ENCODE results near the gene TMEM161A. TPM values are rescaled to one million over a fixed set of nuclear protein-coding genes. Genes with fewer than 3 reads are reported as not detected.

Gene TMEM161A
- polyA plus RNA-seq, 3 donors = 14.3 to 22.5 (median 15.3) TPM

DNA sequence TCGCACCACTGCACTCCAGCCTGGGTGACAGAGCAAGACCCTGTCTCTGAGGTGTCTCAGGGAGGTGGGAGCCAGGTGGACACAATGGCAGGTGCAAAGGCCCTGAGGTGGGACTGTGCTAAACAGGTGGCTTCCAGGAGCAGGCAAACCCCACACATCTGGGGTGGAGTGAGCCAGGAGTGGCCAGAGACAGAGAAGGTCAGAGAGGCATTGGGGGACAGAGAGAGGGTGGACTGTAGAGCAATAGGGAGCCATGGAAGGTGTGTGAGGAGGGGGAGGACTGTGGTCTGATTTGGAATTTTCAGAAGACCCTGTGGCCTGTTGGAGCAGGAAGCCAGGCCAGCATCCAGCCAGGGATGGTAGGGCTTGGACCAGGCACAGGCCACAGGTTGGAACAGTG lies 27.1 kb upstream of the TMEM161A start:
- WGBS (ENCODE audit: insufficient coverage) = 100% methylated on average over 1 of the region's 1 CpG
- no peaks in the 10 kb centered on the region for H3K36me3 ChIP-seq (replicated peaks in 1 of 2; ENCODE audit: control insufficient read depth in 1 of 2, insufficient read depth in 2 of 2, low read length in 2 of 2)
- no peak for TF ChIP-seq CTCF (IDR thresholded peaks at IDR 0.05)
- H3K27ac ChIP-seq (ENCODE audit: low read depth in 1 of 2, low read length in 2 of 2) = no peak overlapping the region
- no peaks in the 10 kb centered on the region for H3K79me2 ChIP-seq (ENCODE audit: insufficient read depth, low read length)
- peaks cover 0 to 2% of the 10 kb centered on the region in 2 donors for H3K27me3 ChIP-seq (ENCODE audit: control insufficient read depth in 2 of 2, insufficient read depth in 2 of 2, low read length in 2 of 2)
- DNase-seq = no peak
- H2AFZ ChIP-seq (ENCODE audit: insufficient read depth, low read depth, low read length, poor library complexity, severe bottlenecking) = no peak overlapping the region
- peaks cover 3 to 7% of the 10 kb centered on the region in 2 donors for H3K4me1 ChIP-seq (ENCODE audit: control insufficient read depth in 1 of 2, insufficient read depth in 2 of 2, low read length in 2 of 2)
- H4K20me1 ChIP-seq (ENCODE audit: insufficient read depth, low read length) = peaks cover 11% of the 10 kb centered on the region
- H3K9ac ChIP-seq (ENCODE audit: insufficient read depth, low read length, poor library complexity, severe bottlenecking) = no peak overlapping the region
- intact Hi-C loops (cut with micrococcal nuclease) = no loop called here
- peaks cover 3 to 8% (median 3%) of the 10 kb centered on the region in 3 donors for H3K27me3 Mint-ChIP-seq (ENCODE audit: low read depth in 3 of 3)
- peaks cover 7% of the 10 kb centered on the region for H3K4me1 Mint-ChIP-seq
- H3K27ac Mint-ChIP-seq = peak overlapping the region in 1 of 7 donors; percentile 64
- peaks cover 0 to 8% of the 10 kb centered on the region in 2 donors for H3K36me3 Mint-ChIP-seq
- H3K9me3 Mint-ChIP-seq = peaks cover 0 to 2% (median 0%) of the 10 kb centered on the region in 7 donors
- H3K4me3 Mint-ChIP-seq = no peak overlapping the region
- H3K4me2 ChIP-seq (replicated peaks; ENCODE audit: extremely low read depth, low read length, poor library complexity, severe bottlenecking) = no peak overlapping the region
- H3K9me3 ChIP-seq (replicated peaks in 1 of 2; ENCODE audit: control insufficient read depth in 1 of 2, insufficient read depth in 1 of 2, low read length in 2 of 2) = peaks cover 0 to 4% of the 10 kb centered on the region in 2 donors
- H3K4me3 ChIP-seq (replicated peaks in 1 of 3; ENCODE audit: low read depth in 2 of 3, low read length in 3 of 3) = no peak overlapping the region

- peaks cover 0 to 3% (median 2%) of the 10 kb centered on the region in 3 donors for H3K27me3 Mint-ChIP-seq (ENCODE audit: low read depth in 3 of 3)
- DNase-seq = no peak
- no peak overlapping the region for H3K27ac ChIP-seq (ENCODE audit: low read depth in 1 of 2, low read length in 2 of 2)
- H3K4me3 ChIP-seq (replicated peaks in 1 of 3; ENCODE audit: low read depth in 2 of 3, low read length in 3 of 3) = no peak overlapping the region
- no peaks in the 10 kb centered on the region for H3K36me3 ChIP-seq (replicated peaks in 1 of 2; ENCODE audit: control insufficient read depth in 1 of 2, insufficient read depth in 2 of 2, low read length in 2 of 2)
- TF ChIP-seq CTCF (IDR thresholded peaks at IDR 0.05) = no peak
- H3K27me3 ChIP-seq (ENCODE audit: control insufficient read depth in 2 of 2, insufficient read depth in 2 of 2, low read length in 2 of 2) = no peaks in the 10 kb centered on the region
- WGBS (ENCODE audit: insufficient coverage) = 95% methylated on average over 4 of the region's 7 CpGs
- H3K4me3 Mint-ChIP-seq = no peak overlapping the region
- H2AFZ ChIP-seq (ENCODE audit: insufficient read depth, low read depth, low read length, poor library complexity, severe bottlenecking) = no peak overlapping the region
- H3K79me2 ChIP-seq (ENCODE audit: insufficient read depth, low read length) = no peaks in the 10 kb centered on the region
- H3K4me2 ChIP-seq (replicated peaks; ENCODE audit: extremely low read depth, low read length, poor library complexity, severe bottlenecking) = no peak overlapping the region
- no peaks in the 10 kb centered on the region for H3K4me1 Mint-ChIP-seq
- peaks cover 0 to 4% of the 10 kb centered on the region in 2 donors for H3K36me3 Mint-ChIP-seq
- no peaks in the 10 kb centered on the region for H4K20me1 ChIP-seq (ENCODE audit: insufficient read depth, low read length)
- peaks cover 0 to 2% (median 0%) of the 10 kb centered on the region in 7 donors for H3K9me3 Mint-ChIP-seq
- H3K9me3 ChIP-seq (replicated peaks in 1 of 2; ENCODE audit: control insufficient read depth in 1 of 2, insufficient read depth in 1 of 2, low read length in 2 of 2) = peaks cover 0 to 4% of the 10 kb centered on the region in 2 donors
- no peaks in the 10 kb centered on the region for H3K4me1 ChIP-seq (ENCODE audit: control insufficient read depth in 1 of 2, insufficient read depth in 2 of 2, low read length in 2 of 2)
- intact Hi-C loops (cut with micrococcal nuclease) = no loop called here
- no peak overlapping the region for H3K9ac ChIP-seq (ENCODE audit: insufficient read depth, low read length, poor library complexity, severe bottlenecking)
- H3K27ac Mint-ChIP-seq = peak overlapping the region in 1 of 7 donors; percentile 15
These were observed 24.2 kb upstream of the TMEM161A start for GRCh38 chr19:19162495-19162894.

All from CD14-positive monocyte (primary cell).